ENCODE measurements around the gene FBXO21. TPM values are rescaled to one million over a fixed set of nuclear protein-coding genes. Genes with fewer than 3 reads are reported as not detected.

FBXO21 gene
- total RNA-seq, 2 experiments from 2014 or later, result 21.5 to 26.0 TPM

DNA sequence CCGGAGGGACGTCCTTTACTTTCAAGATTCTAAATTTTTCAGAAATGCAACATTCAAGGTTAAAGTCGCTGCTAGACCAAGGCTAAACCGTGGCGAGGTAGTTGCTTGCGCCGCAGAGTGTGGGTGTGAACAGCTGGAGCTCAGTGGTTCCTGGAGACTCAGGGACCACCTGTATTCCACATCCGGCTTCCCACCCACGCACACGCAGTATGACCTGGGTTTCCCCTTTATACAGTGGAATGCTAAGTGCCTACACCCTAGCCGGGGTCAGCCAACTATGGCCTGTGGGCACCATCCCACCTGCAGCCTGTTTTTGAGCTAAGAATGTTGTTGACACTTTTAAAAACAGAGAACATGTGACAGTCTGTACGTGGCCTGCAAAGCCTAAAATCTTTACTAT, 48.2 kb downstream of the FBXO21 start:
- no peak for ATAC-seq
- CTCF ChIA-PET, result interaction anchor here (1.6 kb wide), 1 partner anchor 117 kb away, joined by 3 read pairs; no protein-coding TSS in a partner anchor
- no peak overlapping the region for H3K27ac Mint-ChIP-seq
- no peaks in the 10 kb centered on the region for H3K27me3 Mint-ChIP-seq
- DNase-seq, result no peak
- POLR2A ChIA-PET, result no interaction called here
- intact Hi-C loops (cut with micrococcal nuclease), result loop anchor here (10.0 kb wide), 1 partner anchor 437 kb away; no protein-coding TSS in a partner anchor
- H3K36me3 Mint-ChIP-seq (ENCODE audit: low read depth), result peaks cover 21% of the 10 kb centered on the region
- H3K4me1 Mint-ChIP-seq (ENCODE audit: low read depth), result peaks cover 3% of the 10 kb centered on the region
- TF ChIP-seq, protein P1, sequence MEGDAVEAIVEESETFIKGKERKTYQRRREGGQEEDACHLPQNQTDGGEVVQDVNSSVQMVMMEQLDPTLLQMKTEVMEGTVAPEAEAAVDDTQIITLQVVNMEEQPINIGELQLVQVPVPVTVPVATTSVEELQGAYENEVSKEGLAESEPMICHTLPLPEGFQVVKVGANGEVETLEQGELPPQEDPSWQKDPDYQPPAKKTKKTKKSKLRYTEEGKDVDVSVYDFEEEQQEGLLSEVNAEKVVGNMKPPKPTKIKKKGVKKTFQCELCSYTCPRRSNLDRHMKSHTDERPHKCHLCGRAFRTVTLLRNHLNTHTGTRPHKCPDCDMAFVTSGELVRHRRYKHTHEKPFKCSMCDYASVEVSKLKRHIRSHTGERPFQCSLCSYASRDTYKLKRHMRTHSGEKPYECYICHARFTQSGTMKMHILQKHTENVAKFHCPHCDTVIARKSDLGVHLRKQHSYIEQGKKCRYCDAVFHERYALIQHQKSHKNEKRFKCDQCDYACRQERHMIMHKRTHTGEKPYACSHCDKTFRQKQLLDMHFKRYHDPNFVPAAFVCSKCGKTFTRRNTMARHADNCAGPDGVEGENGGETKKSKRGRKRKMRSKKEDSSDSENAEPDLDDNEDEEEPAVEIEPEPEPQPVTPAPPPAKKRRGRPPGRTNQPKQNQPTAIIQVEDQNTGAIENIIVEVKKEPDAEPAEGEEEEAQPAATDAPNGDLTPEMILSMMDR (IDR thresholded peaks at IDR 0.05), result no peak
- no peak overlapping the region for H3K4me3 Mint-ChIP-seq
- no peaks in the 10 kb centered on the region for H3K9me3 Mint-ChIP-seq

- ATAC-seq, result no peak
- Mint-ChIP-seq H3K27me3 (no peaks in the 10 kb centered on the region), H3K27ac (no peak overlapping the region), H3K36me3 (ENCODE audit: low read depth) (peaks cover 15% of the 10 kb centered on the region), H3K9me3 (no peaks in the 10 kb centered on the region), H3K4me1 (ENCODE audit: low read depth) (peaks cover 3% of the 10 kb centered on the region), H3K4me3 (no peak overlapping the region)
- TF ChIP-seq, protein P1 (IDR thresholded peaks at IDR 0.05), result no peak
- ChIA-PET POLR2A (no interaction called here), CTCF (interaction anchor here (1.0 to 1.9 kb wide), 4 partner anchors 9 to 117 kb away, joined by 3 to 5 read pairs (median 4); no protein-coding TSS in a partner anchor)
- intact Hi-C loops (cut with micrococcal nuclease), result loop anchor here (10.0 kb wide), 1 partner anchor 436 kb away; no protein-coding TSS in a partner anchor
- no peak for DNase-seq
Observed at GRCh38 chr12:117141097-117141898, 49.0 kb downstream of the FBXO21 start.

GRCh38 chr12:117140397-117141096, 49.7 kb downstream of the FBXO21 start:
- Mint-ChIP-seq H3K36me3 (ENCODE audit: low read depth) (peaks cover 9% of the 10 kb centered on the region), H3K27me3 (no peaks in the 10 kb centered on the region), H3K9me3 (no peaks in the 10 kb centered on the region), H3K27ac (no peak overlapping the region), H3K4me3 (no peak overlapping the region), H3K4me1 (ENCODE audit: low read depth) (peaks cover 7% of the 10 kb centered on the region)
- POLR2A ChIA-PET, result no interaction called here
- CTCF ChIA-PET, result interaction anchor here (1.0 to 1.9 kb wide), 3 partner anchors 9 to 115 kb away, joined by 3 to 5 read pairs (median 4); no protein-coding TSS in a partner anchor
- no peak for ATAC-seq
- no peak for DNase-seq
- TF ChIP-seq, protein P1 (IDR thresholded peaks at IDR 0.05), result no peak
- intact Hi-C loops (cut with micrococcal nuclease), result loop anchor here (10.0 kb wide), 1 partner anchor 436 kb away; no protein-coding TSS in a partner anchor

DNA sequence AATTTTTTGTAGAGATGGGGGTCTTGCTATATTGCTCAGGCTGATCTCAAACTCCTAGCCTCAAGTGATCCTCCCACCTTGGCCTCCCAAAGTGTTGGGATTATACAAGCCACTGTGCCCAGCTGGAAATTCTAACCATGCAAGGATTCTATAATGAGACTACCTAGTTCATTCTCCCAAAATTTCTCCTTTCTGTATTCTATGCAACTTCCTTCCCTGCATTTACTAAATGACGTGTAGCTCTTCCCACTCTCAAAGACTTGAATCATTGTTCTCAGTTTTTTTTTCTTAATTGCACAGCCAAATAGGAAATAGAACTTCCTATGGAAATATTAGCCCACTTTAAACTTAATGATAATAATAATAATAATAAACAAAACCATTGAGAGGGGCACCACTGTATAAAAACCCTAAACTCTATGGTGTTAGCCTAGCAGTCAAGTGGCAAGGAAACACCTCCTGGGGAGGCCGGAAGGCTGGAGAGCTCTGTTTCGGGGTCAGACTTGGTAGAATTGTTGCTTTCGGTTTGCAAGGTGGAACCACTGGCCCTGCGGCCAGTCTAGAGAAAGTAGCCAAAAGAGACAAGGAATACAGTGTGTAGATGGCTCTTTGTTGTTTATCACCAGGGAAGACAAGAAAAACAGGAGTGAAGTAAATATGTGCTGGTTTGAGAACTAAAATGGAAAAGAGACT, 51.1 kb downstream of the FBXO21 start:
- no peak for DNase-seq
- TF ChIP-seq, protein P1 (IDR thresholded peaks at IDR 0.05), result no peak
- no peak for ATAC-seq
- H3K27ac Mint-ChIP-seq, result no peak overlapping the region
- intact Hi-C loops (cut with micrococcal nuclease), result loop anchor here (10.0 kb wide), 2 partner anchors 214 to 404 kb away; partner anchors contain the start of genes RNFT2 and SPRING1
- H3K4me3 Mint-ChIP-seq, result no peak overlapping the region
- H3K27me3 Mint-ChIP-seq, result no peaks in the 10 kb centered on the region
- H3K9me3 Mint-ChIP-seq, result no peaks in the 10 kb centered on the region
- H3K36me3 Mint-ChIP-seq (ENCODE audit: low read depth), result peaks cover 7% of the 10 kb centered on the region
- POLR2A ChIA-PET, result no interaction called here
- peaks cover 13% of the 10 kb centered on the region for H3K4me1 Mint-ChIP-seq (ENCODE audit: low read depth)
- CTCF ChIA-PET, result interaction anchor here (1.0 to 1.9 kb wide), 3 partner anchors 17 to 113 kb away, joined by 3 to 4 read pairs (median 4); no protein-coding TSS in a partner anchor
